K562 (cell line): ENCODE results near the gene VEGFB. TPM values are rescaled to one million over a fixed set of nuclear protein-coding genes. Genes with fewer than 3 reads are reported as not detected.
A peak's percentile ranks its signal among the peaks of the same experiment; 100 is the strongest.

Experiments
- ARID2 ChIP-seq: fragments of 450-650 bp; IDR thresholded peaks from 2 replicates; pipeline ENCODE4 v1.6.1; 2017; ENCODE audit warnings: antibody characterized with exemption, mild to moderate bottlenecking
- CHD1 ChIP-seq: fragments of 200-600 bp; sonication (generic); IDR thresholded peaks from one replicate; pipeline ENCODE4 v1.6.1; 2012; ENCODE audit warnings: mild to moderate bottlenecking, moderate library complexity, low read length, inconsistent platforms
- ESRRA ChIP-seq: fragments of 450-650 bp; IDR thresholded peaks from 2 replicates; pipeline ENCODE4 v1.6.1; 2014; ENCODE audit warnings: low read depth, mild to moderate bottlenecking, moderate library complexity, borderline replicate concordance
- MYBL2 ChIP-seq, 2 experiments: fragments of 450-650 bp in 1 of 2; sonication (generic) in 1 of 2; formaldehyde crosslinking in 1 of 2; IDR thresholded peaks; 2 replicates each; pipeline versions ENCODE4 v1.6.1 to v1.8.1; 2017 to 2022; ENCODE audit warnings: borderline replicate concordance in 1 of 2, inconsistent platforms in 1 of 2, low read depth in 1 of 2, mild to moderate bottlenecking in 1 of 2, missing genetic modification reagents in 1 of 2, moderate library complexity in 1 of 2
- NCOA2 ChIP-seq, 2 experiments: fragments of 450-650 bp; IDR thresholded peaks; 2 replicates each; pipeline ENCODE4 v1.6.1; 2018; ENCODE audit warnings: mild to moderate bottlenecking in 2 of 2, moderate library complexity in 1 of 2; ENCODE audit not compliant: partially characterized antibody in 2 of 2
- NCOA6 ChIP-seq: fragments of 450-650 bp; IDR thresholded peaks from 2 replicates; pipeline ENCODE4 v1.6.1; 2017; ENCODE audit warnings: mild to moderate bottlenecking
- NONO ChIP-seq, 2 experiments: fragments of 200-400 bp in 1 of 2; fragments of 450-650 bp in 1 of 2; formaldehyde crosslinking in 1 of 2; IDR thresholded peaks; 2 replicates each; pipeline ENCODE4 v1.6.1; 2017; ENCODE audit warnings: low read depth in 2 of 2, mild to moderate bottlenecking in 2 of 2, moderate library complexity in 2 of 2, low read length in 1 of 2
- OTX1 ChIP-seq: fragments of 450-650 bp; formaldehyde crosslinking; IDR thresholded peaks from 2 replicates; pipeline ENCODE4 v1.4.0; 2022; ENCODE audit warnings: mild to moderate bottlenecking
- SREBF1 ChIP-seq: fragments of 150-350 bp; IDR thresholded peaks from 2 replicates; pipeline ENCODE4 v1.6.1; 2014; ENCODE audit warnings: antibody characterized with exemption, low read depth, low read length, borderline replicate concordance
- ZBTB40 ChIP-seq, 2 experiments: fragments of 450-650 bp in 1 of 2; sonication (generic) in 1 of 2; formaldehyde crosslinking in 1 of 2; IDR thresholded peaks; 2 replicates each; pipeline versions ENCODE4 v1.7.1 to v1.9.0; 2016 to 2022; ENCODE audit warnings: inconsistent platforms in 1 of 2, mild to moderate bottlenecking in 1 of 2, missing genetic modification reagents in 1 of 2
- ZFX ChIP-seq: sonication (generic); formaldehyde crosslinking; IDR thresholded peaks from 2 replicates; pipeline ENCODE4 v1.8.0; 2022; ENCODE audit warnings: mild to moderate bottlenecking, missing genetic modification reagents, moderate library complexity
- ZNF740 ChIP-seq, 3 experiments: fragments of 200-800 bp in 1 of 3; sonication (Bioruptor generic) in 1 of 3; sonication (generic) in 1 of 3; formaldehyde crosslinking in 1 of 3; IDR thresholded peaks; 2 replicates each; pipeline versions ENCODE4 v1.6.1 to v1.8.0; 2016 to 2022; ENCODE audit warnings: mild to moderate bottlenecking in 2 of 3, missing compliant biosample characterization in 2 of 3, missing genetic modification characterization in 2 of 3, missing genetic modification reagents in 1 of 3
- ZNF764 ChIP-seq: fragments of 250-450 bp; sonication (Bioruptor Pico); IDR thresholded peaks from 2 replicates; pipeline ENCODE4 v1.4.0; 2020; ENCODE audit warnings: low read depth, mild to moderate bottlenecking, moderate library complexity
- ZNF79 ChIP-seq: fragments of 250-450 bp; sonication (Bioruptor Pico); IDR thresholded peaks from 2 replicates; pipeline ENCODE4 v1.4.0; 2020; ENCODE audit warnings: low read depth, mild to moderate bottlenecking, moderate library complexity
- polyA plus RNA-seq, 8 experiments: library from polyadenylated mRNA; depleted of rRNA in 4 of 8; stranded (reverse) in 5 of 8; unstranded in 3 of 8; fragments of >200 nt; fragmentation: Nextera tagmentation in 2 of 8; fragmentation: Illumina TruSeq in 1 of 8; extraction: Ambion mirVana in 2 of 8; extraction: Trizol in 1 of 8; gene quantifications; 2 replicates each; pipeline versions ENCODE4 v1.2.1 to v1.2.3, GENCODE V29; 2011 to 2014; ENCODE audit warnings: inconsistent platforms in 1 of 8, missing spikeins in 1 of 8
- total RNA-seq, 7 experiments: library from RNA; depleted of rRNA in 6 of 7; stranded (reverse); fragments of >200 nt in 6 of 7; fragmentation: Illumina TruSeq in 2 of 7; extraction: Trizol in 2 of 7; gene quantifications; 2 replicates each; pipeline versions ENCODE4 v1.2.1 to v1.2.3, GENCODE V29; 2011 to 2021; ENCODE audit warnings: low replicate concordance in 1 of 7
- TF ChIP-seq, protein P1 (sequence below): fragments of 250-450 bp; sonication (Bioruptor Pico); IDR thresholded peaks from 2 replicates; pipeline ENCODE4 v1.8.0; 2022; ENCODE audit warnings: moderate library complexity, mild to moderate bottlenecking, inconsistent platforms

VEGFB gene
- total and polyA plus RNA-seq, 9 of the 15 experiments (the other 6 are each of a cell fraction or from before 2014, with no cell fraction given), result 11.0 to 83.4 (median 25.7) TPM

DNA sequence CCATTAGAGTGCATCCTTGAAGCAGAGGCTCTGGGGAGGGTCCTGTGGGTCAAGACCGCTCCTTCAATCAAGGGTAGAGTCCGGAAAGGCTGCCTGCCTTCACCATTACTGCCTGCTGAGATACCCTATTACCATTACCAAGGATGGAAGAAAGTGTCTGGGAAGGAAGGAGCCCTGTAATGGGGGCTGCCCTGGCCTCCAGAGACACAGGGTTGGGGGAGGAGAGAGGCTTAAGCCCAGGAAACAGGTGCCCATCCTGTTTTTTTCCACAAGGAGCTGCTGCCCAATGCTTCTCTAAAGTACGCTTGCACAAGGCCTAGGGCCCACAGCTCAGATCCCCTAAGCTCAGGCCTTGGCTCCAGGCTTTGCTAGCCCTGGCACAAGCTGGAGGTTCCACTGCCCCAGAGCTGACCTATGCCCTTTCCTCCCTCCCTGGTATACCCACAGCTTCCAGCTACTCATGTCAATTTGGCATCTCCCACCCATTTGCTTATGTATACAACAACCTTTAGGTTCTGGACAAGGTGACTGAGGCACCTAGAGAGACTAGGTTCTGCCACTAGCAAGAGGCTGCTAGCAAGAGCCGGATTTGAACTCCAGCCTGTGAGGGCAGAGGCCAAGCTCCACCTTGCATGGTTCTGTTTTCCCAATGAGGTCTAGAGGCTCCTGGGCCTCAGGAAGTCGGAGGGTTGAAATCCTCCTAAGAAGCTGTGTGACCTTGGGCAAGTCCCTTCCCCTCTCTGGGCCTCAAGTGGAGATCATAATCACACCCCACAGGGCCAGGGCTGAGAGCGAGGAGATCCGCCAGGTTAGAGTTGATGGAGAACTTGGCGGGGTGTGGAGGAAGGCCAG is 15.4 kb downstream of the VEGFB start (continued):
- TF ChIP-seq ZBTB40 (IDR thresholded peaks at IDR 0.05) (no peak), ZBTB40 (CRISPR knock-in tag; IDR thresholded peaks at IDR 0.05) (no peak), ZFX (0 out of 2 replicates have a peak, but pooled peaks have one; percentile 24), NCOA2 (IDR thresholded peaks at IDR 0.05; ENCODE audit: partially characterized antibody in 2 of 2) (no peak), CHD1 (no peak), ARID2 (no peak), MYBL2 (IDR thresholded peaks at IDR 0.05; ENCODE audit: low read depth) (no peak), MYBL2 (CRISPR knock-in tag; IDR thresholded peaks at IDR 0.05; ENCODE audit: borderline replicate concordance) (no peak), SREBF1 (no peak), NCOA6 (no peak), OTX1 (CRISPR knock-in tag) (no peak), ZNF740 (CRISPR knock-in tag; IDR thresholded peaks at IDR 0.05) (0 out of 2 replicates have a peak, but pooled peaks have one; percentile 4), ZNF740 (tag; IDR thresholded peaks at IDR 0.05) (no peak), NONO (IDR thresholded peaks at IDR 0.05; ENCODE audit: low read depth in 2 of 2, low read length in 1 of 2) (no peak), ESRRA (peak; percentile 36; the same call in 1 of the 2 replicates), ZNF764 (no peak), ZNF79 (CRISPR knock-in tag) (no peak)
- TF ChIP-seq, protein P1, sequence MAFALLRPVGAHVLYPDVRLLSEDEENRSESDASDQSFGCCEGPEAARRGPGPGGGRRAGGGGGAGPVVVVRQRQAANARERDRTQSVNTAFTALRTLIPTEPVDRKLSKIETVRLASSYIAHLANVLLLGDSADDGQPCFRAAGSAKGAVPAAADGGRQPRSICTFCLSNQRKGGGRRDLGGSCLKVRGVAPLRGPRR, result no peak
